ENCODE measurements around the gene FAM184B. TPM values are rescaled to one million over a fixed set of nuclear protein-coding genes. Genes with fewer than 3 reads are reported as not detected.

FAM184B gene
- total and polyA plus RNA-seq, 2 experiments from 2014 or later = 0.11 to 0.49 TPM

GRCh38 chr4:17639136-17639535 lies 142.3 kb downstream of the FAM184B start (continued):
- TF ChIP-seq, protein P1, sequence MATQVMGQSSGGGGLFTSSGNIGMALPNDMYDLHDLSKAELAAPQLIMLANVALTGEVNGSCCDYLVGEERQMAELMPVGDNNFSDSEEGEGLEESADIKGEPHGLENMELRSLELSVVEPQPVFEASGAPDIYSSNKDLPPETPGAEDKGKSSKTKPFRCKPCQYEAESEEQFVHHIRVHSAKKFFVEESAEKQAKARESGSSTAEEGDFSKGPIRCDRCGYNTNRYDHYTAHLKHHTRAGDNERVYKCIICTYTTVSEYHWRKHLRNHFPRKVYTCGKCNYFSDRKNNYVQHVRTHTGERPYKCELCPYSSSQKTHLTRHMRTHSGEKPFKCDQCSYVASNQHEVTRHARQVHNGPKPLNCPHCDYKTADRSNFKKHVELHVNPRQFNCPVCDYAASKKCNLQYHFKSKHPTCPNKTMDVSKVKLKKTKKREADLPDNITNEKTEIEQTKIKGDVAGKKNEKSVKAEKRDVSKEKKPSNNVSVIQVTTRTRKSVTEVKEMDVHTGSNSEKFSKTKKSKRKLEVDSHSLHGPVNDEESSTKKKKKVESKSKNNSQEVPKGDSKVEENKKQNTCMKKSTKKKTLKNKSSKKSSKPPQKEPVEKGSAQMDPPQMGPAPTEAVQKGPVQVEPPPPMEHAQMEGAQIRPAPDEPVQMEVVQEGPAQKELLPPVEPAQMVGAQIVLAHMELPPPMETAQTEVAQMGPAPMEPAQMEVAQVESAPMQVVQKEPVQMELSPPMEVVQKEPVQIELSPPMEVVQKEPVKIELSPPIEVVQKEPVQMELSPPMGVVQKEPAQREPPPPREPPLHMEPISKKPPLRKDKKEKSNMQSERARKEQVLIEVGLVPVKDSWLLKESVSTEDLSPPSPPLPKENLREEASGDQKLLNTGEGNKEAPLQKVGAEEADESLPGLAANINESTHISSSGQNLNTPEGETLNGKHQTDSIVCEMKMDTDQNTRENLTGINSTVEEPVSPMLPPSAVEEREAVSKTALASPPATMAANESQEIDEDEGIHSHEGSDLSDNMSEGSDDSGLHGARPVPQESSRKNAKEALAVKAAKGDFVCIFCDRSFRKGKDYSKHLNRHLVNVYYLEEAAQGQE (IDR thresholded peaks at IDR 0.05; ENCODE audit: unreplicated experiment) = no peak
- TF ChIP-seq ZNF114 (CRISPR knock-in tag; IDR thresholded peaks at IDR 0.05) = no peak
- TF ChIP-seq EZH2 (IDR thresholded peaks at IDR 0.05; ENCODE audit: low read depth, unreplicated experiment) = no peak

GRCh38 chr4:17636696-17637622 lies 144.5 kb downstream of the FAM184B start:
- Mint-ChIP-seq H3K27ac (no peak overlapping the region), H3K9me3 (no peaks in the 10 kb centered on the region; the same call in 2 of the 3 replicates), H3K27me3 (ENCODE audit: insufficient read depth, low read depth, poor library complexity) (peaks cover 11% of the 10 kb centered on the region), H3K36me3 (ENCODE audit: low read depth) (peaks cover 29% of the 10 kb centered on the region), H3K4me1 (no peaks in the 10 kb centered on the region), H3K4me3 (no peak overlapping the region)
- TF ChIP-seq CREB1 (CRISPR knock-in tag; IDR thresholded peaks at IDR 0.05; ENCODE audit: low read depth) (0 out of 2 replicates have a peak, but pooled peaks have one; percentile 20), ETS1 (IDR thresholded peaks at IDR 0.05) (no peak), JUNB (IDR thresholded peaks at IDR 0.05; ENCODE audit: unreplicated experiment) (no peak), STAT1 (IDR thresholded peaks at IDR 0.05; ENCODE audit: unreplicated experiment) (no peak)
- TF ChIP-seq, protein P2, sequence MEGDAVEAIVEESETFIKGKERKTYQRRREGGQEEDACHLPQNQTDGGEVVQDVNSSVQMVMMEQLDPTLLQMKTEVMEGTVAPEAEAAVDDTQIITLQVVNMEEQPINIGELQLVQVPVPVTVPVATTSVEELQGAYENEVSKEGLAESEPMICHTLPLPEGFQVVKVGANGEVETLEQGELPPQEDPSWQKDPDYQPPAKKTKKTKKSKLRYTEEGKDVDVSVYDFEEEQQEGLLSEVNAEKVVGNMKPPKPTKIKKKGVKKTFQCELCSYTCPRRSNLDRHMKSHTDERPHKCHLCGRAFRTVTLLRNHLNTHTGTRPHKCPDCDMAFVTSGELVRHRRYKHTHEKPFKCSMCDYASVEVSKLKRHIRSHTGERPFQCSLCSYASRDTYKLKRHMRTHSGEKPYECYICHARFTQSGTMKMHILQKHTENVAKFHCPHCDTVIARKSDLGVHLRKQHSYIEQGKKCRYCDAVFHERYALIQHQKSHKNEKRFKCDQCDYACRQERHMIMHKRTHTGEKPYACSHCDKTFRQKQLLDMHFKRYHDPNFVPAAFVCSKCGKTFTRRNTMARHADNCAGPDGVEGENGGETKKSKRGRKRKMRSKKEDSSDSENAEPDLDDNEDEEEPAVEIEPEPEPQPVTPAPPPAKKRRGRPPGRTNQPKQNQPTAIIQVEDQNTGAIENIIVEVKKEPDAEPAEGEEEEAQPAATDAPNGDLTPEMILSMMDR (conservative IDR thresholded peaks at IDR 0.05; ENCODE audit: low read depth in 2 of 2) = peak; percentile 87 to 91
- H4K20me1 ChIP-seq (replicated peaks; ENCODE audit: insufficient read depth) = 0 out of 2 replicates have a peak, but pooled peaks cover 18% of the 10 kb centered on the region
- H3K4me1 ChIP-seq (ENCODE audit: insufficient read depth) = no peaks in the 10 kb centered on the region
- no peak overlapping the region for H2AFZ ChIP-seq
- peaks cover 24% of the 10 kb centered on the region for H3K36me3 ChIP-seq (ENCODE audit: insufficient read depth)
- ATAC-seq = peak; percentile 94
- H3K4me3 ChIP-seq = no peak overlapping the region
- peaks cover 13% of the 10 kb centered on the region; the same call in 1 of the 2 replicates for H3F3A ChIP-seq (replicated peaks; ENCODE audit: low read depth)
- no peaks in the 10 kb centered on the region; the same call in 1 of the 2 replicates for H3K27me3 ChIP-seq (ENCODE audit: insufficient read depth)
- H3K79me2 ChIP-seq (replicated peaks; ENCODE audit: insufficient read depth) = 0 out of 2 replicates have a peak, but pooled peaks cover 5% of the 10 kb centered on the region
- H3K27ac ChIP-seq (ENCODE audit: low read depth) = peak overlapping the region; percentile 81; the same call in 1 of the 2 replicates
- no peaks in the 10 kb centered on the region for H3K9me2 ChIP-seq (ENCODE audit: insufficient read depth)
- DNase-seq (ENCODE audit: low spot score) = peak; percentile 93
- no peak overlapping the region for H3K4me2 ChIP-seq

Measured in GM23338 (cell line).